Glomerular visceral epithelial cell (primary cell): ENCODE results near the gene HMMR.

Experiments used
- DNase-seq: peaks from one replicate; pipeline ENCODE4 v3.0.0-alpha.2; 2016; ENCODE audit errors: extremely low spot score

The HMMR gene

GRCh38 chr5:163458778-163459385 is 1.6 kb upstream of the HMMR start:
- no peak for DNase-seq

GRCh38 chr5:163459462-163459818 is 992 bp upstream of the HMMR start:
- DNase-seq = no peak

- DNase-seq = peak; percentile 99
Observed at GRCh38 chr5:163459819-163460561, 442 bp upstream of the HMMR start, which contains the start of gene NUDCD2. Gene NUDCD2, minus strand, starts transcription at chr5:163460102. Its CDS starts 52 bp downstream, at chr5:163460050.

GRCh38 chr5:163463063-163463435 is 2.6 kb downstream of the HMMR start:
- no peak for DNase-seq

- no peak for DNase-seq
Observed at GRCh38 chr5:163467682-163468081, 7.2 kb downstream of the HMMR start.

- DNase-seq = no peak
Observed at GRCh38 chr5:163473635-163474243, 13.3 kb downstream of the HMMR start.

- no peak for DNase-seq
Observed at GRCh38 chr5:163475411-163475810, 15.0 kb downstream of the HMMR start.

GRCh38 chr5:163478126-163478981 is 17.9 kb downstream of the HMMR start:
- DNase-seq = no peak

GRCh38 chr5:163478982-163479271 is 18.5 kb downstream of the HMMR start:
- no peak for DNase-seq

- DNase-seq = peak; percentile 22
Observed at GRCh38 chr5:163489055-163489744, 28.8 kb downstream of the HMMR start.

- DNase-seq = no peak
Observed at GRCh38 chr5:163489745-163490075, 29.3 kb downstream of the HMMR start.

GRCh38 chr5:163496286-163496685 is 35.9 kb downstream of the HMMR start:
- DNase-seq = peak; percentile 52

GRCh38 chr5:163497315-163497714 is 36.9 kb downstream of the HMMR start:
- no peak for DNase-seq

- DNase-seq = peak; percentile 52
Observed at GRCh38 chr5:163498886-163499285, 38.5 kb downstream of the HMMR start.

GRCh38 chr5:163502521-163502920 is 42.1 kb downstream of the HMMR start:
- no peak for DNase-seq

- peak; percentile 74 for DNase-seq
Observed at GRCh38 chr5:163503106-163504078, 43.0 kb downstream of the HMMR start.

GRCh38 chr5:163504079-163504931 is 43.9 kb downstream of the HMMR start:
- peak; percentile 61 for DNase-seq

- DNase-seq = no peak
Observed at GRCh38 chr5:163505049-163505367, 44.6 kb downstream of the HMMR start.

GRCh38 chr5:163505368-163506094 is 45.1 kb downstream of the HMMR start, which contains the start of gene MAT2B:
Gene MAT2B, plus strand, starts transcription at chr5:163505619. Its CDS starts 68 bp downstream, at chr5:163505687.
- DNase-seq = peak; percentile 97
